ENCODE data around the gene GDAP1L1. TPM values are rescaled to one million over a fixed set of nuclear protein-coding genes. Genes with fewer than 3 reads are reported as not detected.

GDAP1L1 gene
- polyA plus RNA-seq, 1 of the 3 experiments (the other 2 are of a cell fraction), result 0.30 TPM

DNA sequence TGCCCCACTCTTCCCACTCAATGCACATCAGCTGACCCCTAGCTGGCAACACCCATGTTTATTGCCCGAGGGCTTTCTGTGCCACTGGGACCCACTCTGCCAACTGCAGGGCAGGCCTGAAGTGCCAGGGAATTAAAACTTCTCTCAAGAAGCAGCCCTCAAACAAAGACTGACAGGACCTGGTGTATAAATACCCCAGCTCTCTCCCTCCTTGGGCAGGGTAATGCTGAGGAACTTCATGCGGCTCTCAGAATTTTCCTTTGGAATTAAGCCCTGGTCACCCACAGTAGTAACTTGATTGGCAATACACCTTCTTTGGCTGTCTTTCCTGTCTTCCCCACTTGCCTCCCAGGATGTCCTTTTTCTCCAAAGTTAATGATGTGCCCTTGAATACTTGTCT, 5.3 kb upstream of the GDAP1L1 start:
- 71% methylated on average over 2 of the region's 2 CpGs for WGBS (ENCODE audit: low lambda C conversion rate)
- H3K9me3 ChIP-seq, result no peaks in the 10 kb centered on the region
- CTCF ChIA-PET, result no interaction called here
- no peak overlapping the region for H3K4me3 ChIP-seq (ENCODE audit: low read depth in 2 of 2, low read length in 1 of 2)
- no peak for DNase-seq
- no peaks in the 10 kb centered on the region for H3K79me2 ChIP-seq (ENCODE audit: insufficient read depth)
- POLR2A ChIA-PET, result no interaction called here
- no peaks in the 10 kb centered on the region for H3F3A ChIP-seq (replicated peaks; ENCODE audit: insufficient read depth)
- no peak overlapping the region for H3K9ac ChIP-seq
- TF ChIP-seq NRF1 (IDR thresholded peaks at IDR 0.05; ENCODE audit: low read depth, low read length), result no peak
- no peak for TF ChIP-seq CHD2 (IDR thresholded peaks at IDR 0.05; ENCODE audit: low read length, partially characterized antibody)
- TF ChIP-seq TAF1 (IDR thresholded peaks at IDR 0.05; ENCODE audit: borderline replicate concordance, low read depth, low read length), result no peak
- TF ChIP-seq, protein P1, sequence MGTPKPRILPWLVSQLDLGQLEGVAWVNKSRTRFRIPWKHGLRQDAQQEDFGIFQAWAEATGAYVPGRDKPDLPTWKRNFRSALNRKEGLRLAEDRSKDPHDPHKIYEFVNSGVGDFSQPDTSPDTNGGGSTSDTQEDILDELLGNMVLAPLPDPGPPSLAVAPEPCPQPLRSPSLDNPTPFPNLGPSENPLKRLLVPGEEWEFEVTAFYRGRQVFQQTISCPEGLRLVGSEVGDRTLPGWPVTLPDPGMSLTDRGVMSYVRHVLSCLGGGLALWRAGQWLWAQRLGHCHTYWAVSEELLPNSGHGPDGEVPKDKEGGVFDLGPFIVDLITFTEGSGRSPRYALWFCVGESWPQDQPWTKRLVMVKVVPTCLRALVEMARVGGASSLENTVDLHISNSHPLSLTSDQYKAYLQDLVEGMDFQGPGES (IDR thresholded peaks at IDR 0.05; ENCODE audit: low read depth, low read length), result no peak
- TF ChIP-seq ZBTB33 (IDR thresholded peaks at IDR 0.05; ENCODE audit: borderline replicate concordance, low read depth), result no peak
- TF ChIP-seq GATA2 (CRISPR knock-in tag; IDR thresholded peaks at IDR 0.05), result no peak
- no peak for TF ChIP-seq POLR2AphosphoS5 (IDR thresholded peaks at IDR 0.05; ENCODE audit: low read depth, low read length)
- no peak for TF ChIP-seq FOXJ3 (CRISPR knock-in tag; IDR thresholded peaks at IDR 0.05)
- TF ChIP-seq MXI1 (IDR thresholded peaks at IDR 0.05; ENCODE audit: low read depth, low read length), result no peak
- no peak for TF ChIP-seq EZH2phosphoT487 (IDR thresholded peaks at IDR 0.05; ENCODE audit: borderline replicate concordance, low read depth)
- TF ChIP-seq JUND (IDR thresholded peaks at IDR 0.05), result no peak
- TF ChIP-seq, protein P2, sequence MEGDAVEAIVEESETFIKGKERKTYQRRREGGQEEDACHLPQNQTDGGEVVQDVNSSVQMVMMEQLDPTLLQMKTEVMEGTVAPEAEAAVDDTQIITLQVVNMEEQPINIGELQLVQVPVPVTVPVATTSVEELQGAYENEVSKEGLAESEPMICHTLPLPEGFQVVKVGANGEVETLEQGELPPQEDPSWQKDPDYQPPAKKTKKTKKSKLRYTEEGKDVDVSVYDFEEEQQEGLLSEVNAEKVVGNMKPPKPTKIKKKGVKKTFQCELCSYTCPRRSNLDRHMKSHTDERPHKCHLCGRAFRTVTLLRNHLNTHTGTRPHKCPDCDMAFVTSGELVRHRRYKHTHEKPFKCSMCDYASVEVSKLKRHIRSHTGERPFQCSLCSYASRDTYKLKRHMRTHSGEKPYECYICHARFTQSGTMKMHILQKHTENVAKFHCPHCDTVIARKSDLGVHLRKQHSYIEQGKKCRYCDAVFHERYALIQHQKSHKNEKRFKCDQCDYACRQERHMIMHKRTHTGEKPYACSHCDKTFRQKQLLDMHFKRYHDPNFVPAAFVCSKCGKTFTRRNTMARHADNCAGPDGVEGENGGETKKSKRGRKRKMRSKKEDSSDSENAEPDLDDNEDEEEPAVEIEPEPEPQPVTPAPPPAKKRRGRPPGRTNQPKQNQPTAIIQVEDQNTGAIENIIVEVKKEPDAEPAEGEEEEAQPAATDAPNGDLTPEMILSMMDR (IDR thresholded peaks at IDR 0.05), result no peak
- TF ChIP-seq, protein P3, sequence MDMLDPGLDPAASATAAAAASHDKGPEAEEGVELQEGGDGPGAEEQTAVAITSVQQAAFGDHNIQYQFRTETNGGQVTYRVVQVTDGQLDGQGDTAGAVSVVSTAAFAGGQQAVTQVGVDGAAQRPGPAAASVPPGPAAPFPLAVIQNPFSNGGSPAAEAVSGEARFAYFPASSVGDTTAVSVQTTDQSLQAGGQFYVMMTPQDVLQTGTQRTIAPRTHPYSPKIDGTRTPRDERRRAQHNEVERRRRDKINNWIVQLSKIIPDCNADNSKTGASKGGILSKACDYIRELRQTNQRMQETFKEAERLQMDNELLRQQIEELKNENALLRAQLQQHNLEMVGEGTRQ (IDR thresholded peaks at IDR 0.05; ENCODE audit: borderline replicate concordance, low read depth, low read length), result no peak
- no peak for TF ChIP-seq YY1 (IDR thresholded peaks at IDR 0.05; ENCODE audit: low read depth)
- no peak for TF ChIP-seq GABPA (IDR thresholded peaks at IDR 0.05; ENCODE audit: low read depth)
- no peak for TF ChIP-seq MEF2A (IDR thresholded peaks at IDR 0.05; ENCODE audit: borderline replicate concordance, low read depth)
- TF ChIP-seq RCOR1 (IDR thresholded peaks at IDR 0.05; ENCODE audit: low read length), result no peak
- TF ChIP-seq ELF1 (IDR thresholded peaks at IDR 0.05), result no peak
- TF ChIP-seq EP300 (IDR thresholded peaks at IDR 0.05; ENCODE audit: borderline replicate concordance in 1 of 2, low read depth in 1 of 2, low read length in 1 of 2), result no peak
- no peak overlapping the region for H2AFZ ChIP-seq (ENCODE audit: low read depth)
- H4K20me1 ChIP-seq (ENCODE audit: insufficient read depth), result no peaks in the 10 kb centered on the region
- H3K9me2 ChIP-seq, result no peaks in the 10 kb centered on the region
- H3K27ac ChIP-seq (ENCODE audit: low read depth in 2 of 2, low read length in 1 of 2), result no peak overlapping the region
- peaks cover 0 to 4% of the 10 kb centered on the region in 2 experiments; a peak in 2 of 4 replicates for H3K4me1 ChIP-seq (ENCODE audit: control insufficient read depth in 1 of 2, insufficient read depth in 2 of 2, low read depth in 1 of 2, low read length in 1 of 2)
- H3K36me3 ChIP-seq (replicated peaks in 1 of 2; ENCODE audit: control insufficient read depth in 1 of 2, insufficient read depth in 2 of 2, low read length in 1 of 2), result no peaks in the 10 kb centered on the region
- peaks cover 3% of the 10 kb centered on the region; the same call in 1 of the 2 replicates for H3K27me3 ChIP-seq (ENCODE audit: insufficient read depth)
- H3K4me2 ChIP-seq, result no peak overlapping the region

All from SK-N-SH (cell line).